Measurements from ENCODE around the gene DUS1L. TPM values are rescaled to one million over a fixed set of nuclear protein-coding genes. Genes with fewer than 3 reads are reported as not detected.

Gene DUS1L
- 78.0 to 146 TPM (median 137 TPM) in 5 replicates for total RNA-seq (2022; extraction: Qiagen RNA extraction; ENCODE audit: low read depth)

GRCh38 chr17:82065638-82066303 lies at the start of gene DUS1L:
Gene DUS1L, minus strand, starts transcription at chr17:82065804. Its CDS starts 745 bp downstream, at chr17:82065059.

GRCh38 chr17:82098169-82098938 lies 32.8 kb upstream of the DUS1L start, which contains the start of gene FASN:
Gene FASN, minus strand, starts transcription at chr17:82098236. Its CDS starts 1,791 bp downstream, at chr17:82096445.

GRCh38 chr17:82051776-82052637 lies 13.6 kb downstream of the DUS1L start, which contains the start of the genes GPS1 and RFNG:
Gene GPS1, plus strand, starts transcription at chr17:82051898. Its CDS starts 34 bp downstream, at chr17:82051932.
Gene RFNG, minus strand, starts transcription at chr17:82051811. Its CDS starts 45 bp downstream, at chr17:82051766.

GRCh38 chr17:82037092-82037888 lies 28.3 kb downstream of the DUS1L start, which contains the start of gene DCXR:
Gene DCXR, minus strand, starts transcription at chr17:82037697. Its CDS starts 15 bp downstream, at chr17:82037682.

DNA sequence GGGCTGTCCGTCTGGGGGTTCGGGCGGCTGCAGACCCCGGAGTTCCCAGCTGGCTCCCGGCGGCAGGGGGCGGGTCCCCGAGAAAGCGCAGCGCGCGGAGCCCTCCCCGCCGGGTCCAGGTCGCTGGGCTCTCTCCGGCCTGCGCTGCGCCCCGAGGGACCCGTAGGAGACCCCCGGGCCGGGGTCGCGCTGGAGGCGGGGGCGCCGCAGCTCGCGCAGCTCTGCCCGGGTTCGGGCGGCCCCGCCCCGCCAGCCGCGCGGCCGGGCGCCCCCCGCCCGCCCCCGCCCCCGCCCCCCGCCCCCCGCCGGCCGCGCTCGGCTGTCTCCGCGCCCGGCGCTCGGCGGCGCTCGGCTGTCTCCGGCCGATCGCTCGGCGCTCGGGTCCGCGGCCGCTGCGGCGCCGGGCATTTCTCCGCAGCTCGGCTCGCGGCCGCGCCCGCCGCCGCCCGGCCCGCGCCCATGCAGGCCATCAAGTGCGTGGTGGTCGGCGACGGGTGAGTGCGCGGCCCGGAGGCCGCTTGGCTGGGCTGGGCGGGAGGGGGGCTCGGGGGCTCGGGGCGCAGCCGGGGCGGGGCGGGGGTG lies 34.2 kb downstream of the DUS1L start, which contains the start of gene RAC3:
Gene RAC3 (plus strand): TSS at position 376 of the 582 bp plus-strand sequence. CDS start 84 bp downstream, at position 460.

GRCh38 chr17:82022981-82023446 lies 42.6 kb downstream of the DUS1L start, which contains the start of gene LRRC45:
Gene LRRC45, plus strand, starts transcription at chr17:82023305. Its CDS starts 339 bp downstream, at chr17:82023644.

GRCh38 chr17:82022310-82022980 lies 43.2 kb downstream of the DUS1L start, which contains the start of gene CENPX:
Gene CENPX, minus strand, starts transcription at chr17:82022878. Its CDS starts 17 bp downstream, at chr17:82022861.

Other genes starting within 250 kb of the DUS1L start
- gene MCRIP1, start 232.5 kb downstream of the DUS1L start, total RNA-seq (2022; extraction: Qiagen RNA extraction; ENCODE audit: low read depth): 87.6 to 104 TPM (median 95.6 TPM) in 5 replicates
- 0.22 TPM in 1 of 5 replicates, not detected in the others for gene PPP1R27, start 230.8 kb downstream of the DUS1L start, total RNA-seq (2022; extraction: Qiagen RNA extraction; ENCODE audit: low read depth)
- gene P4HB, start 205.3 kb downstream of the DUS1L start, total RNA-seq (2022; extraction: Qiagen RNA extraction; ENCODE audit: low read depth): 652 to 813 TPM (median 701 TPM) in 5 replicates
- 502 to 666 TPM (median 606 TPM) in 5 replicates for gene ARHGDIA, start 194.5 kb downstream of the DUS1L start, total RNA-seq (2022; extraction: Qiagen RNA extraction; ENCODE audit: low read depth)
- 170 to 259 TPM (median 230 TPM) in 5 replicates for gene ALYREF, start 174.2 kb downstream of the DUS1L start, total RNA-seq (2022; extraction: Qiagen RNA extraction; ENCODE audit: low read depth)
- gene ANAPC11, start 174.1 kb downstream of the DUS1L start, total RNA-seq (2022; extraction: Qiagen RNA extraction; ENCODE audit: low read depth): 205 to 282 TPM (median 254 TPM) in 5 replicates
- gene NPB, start 163.6 kb downstream of the DUS1L start, total RNA-seq (2022; extraction: Qiagen RNA extraction; ENCODE audit: low read depth): 0.34 to 0.62 TPM (median 0.56 TPM) in 5 replicates
- 14.0 to 16.6 TPM (median 15.6 TPM) in 5 replicates for gene PCYT2, start 154.4 kb downstream of the DUS1L start, total RNA-seq (2022; extraction: Qiagen RNA extraction; ENCODE audit: low read depth)
- 34.9 to 52.3 TPM (median 41.3 TPM) in 5 replicates for gene SIRT7, start 147.6 kb downstream of the DUS1L start, total RNA-seq (2022; extraction: Qiagen RNA extraction; ENCODE audit: low read depth)
- 40.9 to 49.9 TPM (median 42.9 TPM) in 5 replicates for gene MAFG, start 138.1 kb downstream of the DUS1L start, total RNA-seq (2022; extraction: Qiagen RNA extraction; ENCODE audit: low read depth)
- gene PYCR1, start 128.5 kb downstream of the DUS1L start, total RNA-seq (2022; extraction: Qiagen RNA extraction; ENCODE audit: low read depth): 72.2 to 97.2 TPM (median 89.1 TPM) in 5 replicates
- gene MYADML2, start 118.6 kb downstream of the DUS1L start, total RNA-seq (2022; extraction: Qiagen RNA extraction; ENCODE audit: low read depth): not detected in 5 replicates
- 0.26 to 0.59 TPM (median 0.34 TPM) in 5 replicates for gene NOTUM, start 104.6 kb downstream of the DUS1L start, total RNA-seq (2022; extraction: Qiagen RNA extraction; ENCODE audit: low read depth)
- 19.1 to 31.5 TPM (median 27.7 TPM) in 5 replicates for gene ASPSCR1, start 88.2 kb downstream of the DUS1L start, total RNA-seq (2022; extraction: Qiagen RNA extraction; ENCODE audit: low read depth)
- 156 to 199 TPM (median 185 TPM) in 5 replicates for gene CENPX, start 42.9 kb downstream of the DUS1L start, total RNA-seq (2022; extraction: Qiagen RNA extraction; ENCODE audit: low read depth)
- 7.7 to 18.4 TPM (median 14.2 TPM) in 5 replicates for gene LRRC45, start 42.5 kb downstream of the DUS1L start, total RNA-seq (2022; extraction: Qiagen RNA extraction; ENCODE audit: low read depth)
- 23.0 to 39.7 TPM (median 30.7 TPM) in 5 replicates for gene RAC3, start 34.1 kb downstream of the DUS1L start, total RNA-seq (2022; extraction: Qiagen RNA extraction; ENCODE audit: low read depth)
- 71.7 to 103 TPM (median 92.2 TPM) in 5 replicates for gene DCXR, start 28.1 kb downstream of the DUS1L start, total RNA-seq (2022; extraction: Qiagen RNA extraction; ENCODE audit: low read depth)
- gene RFNG, start 14.0 kb downstream of the DUS1L start, total RNA-seq (2022; extraction: Qiagen RNA extraction; ENCODE audit: low read depth): 18.6 to 24.2 TPM (median 23.3 TPM) in 5 replicates
- 117 to 153 TPM (median 134 TPM) in 5 replicates for gene GPS1, start 13.9 kb downstream of the DUS1L start, total RNA-seq (2022; extraction: Qiagen RNA extraction; ENCODE audit: low read depth)
- gene FASN, start 32.4 kb upstream of the DUS1L start, total RNA-seq (2022; extraction: Qiagen RNA extraction; ENCODE audit: low read depth): 117 to 149 TPM (median 134 TPM) in 5 replicates
- gene CCDC57, start 147.0 kb upstream of the DUS1L start, total RNA-seq (2022; extraction: Qiagen RNA extraction; ENCODE audit: low read depth): 20.0 to 27.7 TPM (median 22.9 TPM) in 5 replicates
- gene SLC16A3, start 163.2 kb upstream of the DUS1L start, total RNA-seq (2022; extraction: Qiagen RNA extraction; ENCODE audit: low read depth): 79.9 to 109 TPM (median 96.9 TPM) in 5 replicates
- 143 to 161 TPM (median 155 TPM) in 5 replicates for gene CSNK1D, start 207.9 kb upstream of the DUS1L start, total RNA-seq (2022; extraction: Qiagen RNA extraction; ENCODE audit: low read depth)